CD4-positive, alpha-beta T cell treated with Interferon gamma for 1 hour (primary cell): Measurements from ENCODE around the gene MPI.
A peak's percentile ranks its signal among the peaks of the same experiment; 100 is the strongest.
"Not testable (repeated sequence)": the region's sequence is repeated elsewhere in the genome, so short reads cannot be mapped to it uniquely, and the experiment has no call there.

ENCODE experiments used
- DNase-seq: peaks from one replicate; pipeline ENCODE4 v3.0.0-alpha.2; 2020

The MPI gene

DNA sequence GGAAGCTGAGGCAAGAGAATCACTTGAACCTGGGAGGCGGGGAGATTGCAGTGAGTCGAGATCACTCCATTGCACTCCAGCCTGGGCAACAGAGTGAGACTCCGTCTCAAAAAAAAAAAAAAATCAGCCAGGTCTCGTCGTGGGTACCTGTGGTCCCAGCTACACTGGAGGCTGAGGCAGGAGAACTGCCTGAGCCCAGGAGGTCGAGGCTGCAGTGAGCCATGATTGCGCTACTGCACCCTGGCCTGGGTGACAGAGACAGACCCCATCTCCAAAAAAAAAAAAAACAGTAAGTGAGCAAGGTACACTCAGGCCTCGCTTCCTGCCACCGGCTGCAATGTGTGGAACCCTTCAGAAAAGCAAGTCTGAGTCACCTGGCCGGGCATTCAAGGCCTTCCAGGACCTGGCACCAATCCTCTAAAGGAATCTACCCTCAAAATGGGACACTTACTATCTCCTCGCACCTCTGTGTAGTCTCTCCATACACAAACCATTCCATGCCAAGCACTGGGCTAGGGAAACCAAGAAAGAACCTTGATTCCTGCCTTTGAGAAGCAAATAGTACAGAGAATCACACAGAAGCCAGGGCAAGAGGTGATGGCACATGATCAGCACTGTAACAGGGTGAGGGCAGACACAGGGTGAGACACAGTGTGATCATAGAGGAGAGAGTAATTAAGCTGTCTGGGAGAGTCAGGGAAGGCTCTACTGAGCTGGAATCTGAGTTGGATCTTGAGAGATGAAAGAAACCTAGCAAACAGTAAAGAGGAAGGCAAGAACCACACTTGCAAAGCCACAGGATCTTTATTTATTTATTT lies 26.4 kb upstream of the MPI start:
- no peak for DNase-seq

DNA sequence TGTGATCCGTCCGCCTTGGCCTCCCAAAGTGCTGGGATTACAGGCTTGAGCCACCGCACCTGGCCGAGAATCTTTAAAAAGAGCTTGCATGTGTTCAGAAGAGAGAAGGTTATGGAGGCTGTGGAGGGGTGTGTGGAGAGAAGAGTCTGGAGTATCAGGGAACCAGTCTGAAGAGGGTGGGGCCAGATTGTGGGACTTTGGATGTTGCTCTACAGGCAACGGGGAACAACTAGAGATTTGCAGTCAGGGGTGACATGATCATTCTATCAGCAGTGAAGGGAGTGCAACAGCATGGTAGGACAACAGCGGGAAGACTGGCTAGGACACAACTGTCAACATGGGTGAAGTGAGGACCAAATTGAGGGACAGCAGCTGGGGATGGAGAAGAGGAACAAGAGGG lies 25.5 kb upstream of the MPI start:
- no peak for DNase-seq

- DNase-seq: no peak
These were observed 24.5 kb upstream of the MPI start for GRCh38 chr15:74865316-74865715.

GRCh38 chr15:74866090-74866489 lies 23.8 kb upstream of the MPI start:
- no peak for DNase-seq

DNA sequence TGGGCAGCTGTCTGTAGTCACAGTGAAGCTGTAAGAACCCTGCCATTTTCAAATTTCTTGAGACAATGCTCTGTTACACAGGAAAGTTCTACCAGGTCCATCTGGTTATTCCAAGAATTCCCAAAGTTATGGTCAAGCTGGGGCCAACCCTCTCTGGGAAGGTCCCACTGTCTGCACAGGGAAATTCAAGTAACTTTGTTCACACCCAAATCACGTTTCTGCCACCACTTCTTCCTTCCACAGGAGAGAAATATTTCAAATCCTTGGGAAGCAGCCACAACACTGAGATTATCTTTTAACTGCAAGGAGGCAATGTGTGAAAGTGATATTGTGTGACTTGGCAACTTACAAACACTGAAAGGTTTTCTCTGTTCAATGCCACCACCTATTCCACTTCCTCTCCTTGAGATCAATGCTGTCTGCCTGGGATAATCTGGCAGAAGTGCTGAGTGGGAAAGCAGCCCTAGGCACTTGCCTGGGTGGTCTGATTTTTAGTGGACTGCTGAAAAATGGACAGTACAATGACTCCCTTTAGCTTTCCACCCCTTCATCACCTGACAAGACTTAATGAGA lies 22.3 kb upstream of the MPI start:
- DNase-seq: no peak

GRCh38 chr15:74868059-74868458 lies 21.8 kb upstream of the MPI start:
- DNase-seq: no peak

DNA sequence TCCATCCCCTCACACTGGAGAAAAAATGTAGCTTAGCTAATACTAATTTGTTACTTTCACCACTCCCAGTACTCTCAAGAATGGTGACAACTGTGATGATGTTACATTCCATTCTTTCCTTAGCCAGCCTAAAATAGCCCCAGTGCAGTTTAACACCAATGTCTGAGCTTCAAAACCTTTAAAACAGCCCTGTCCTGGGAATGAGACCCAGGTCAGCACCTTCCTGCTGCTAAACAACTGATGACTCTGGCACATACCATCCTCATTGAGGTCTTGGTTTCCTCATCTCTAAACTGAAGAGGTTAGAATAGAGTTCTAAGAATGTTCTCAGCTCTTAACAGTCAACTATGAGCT lies 20.5 kb upstream of the MPI start:
- no peak for DNase-seq

GRCh38 chr15:74869726-74870407 lies 20.0 kb upstream of the MPI start:
- peak; percentile 49 for DNase-seq

DNA sequence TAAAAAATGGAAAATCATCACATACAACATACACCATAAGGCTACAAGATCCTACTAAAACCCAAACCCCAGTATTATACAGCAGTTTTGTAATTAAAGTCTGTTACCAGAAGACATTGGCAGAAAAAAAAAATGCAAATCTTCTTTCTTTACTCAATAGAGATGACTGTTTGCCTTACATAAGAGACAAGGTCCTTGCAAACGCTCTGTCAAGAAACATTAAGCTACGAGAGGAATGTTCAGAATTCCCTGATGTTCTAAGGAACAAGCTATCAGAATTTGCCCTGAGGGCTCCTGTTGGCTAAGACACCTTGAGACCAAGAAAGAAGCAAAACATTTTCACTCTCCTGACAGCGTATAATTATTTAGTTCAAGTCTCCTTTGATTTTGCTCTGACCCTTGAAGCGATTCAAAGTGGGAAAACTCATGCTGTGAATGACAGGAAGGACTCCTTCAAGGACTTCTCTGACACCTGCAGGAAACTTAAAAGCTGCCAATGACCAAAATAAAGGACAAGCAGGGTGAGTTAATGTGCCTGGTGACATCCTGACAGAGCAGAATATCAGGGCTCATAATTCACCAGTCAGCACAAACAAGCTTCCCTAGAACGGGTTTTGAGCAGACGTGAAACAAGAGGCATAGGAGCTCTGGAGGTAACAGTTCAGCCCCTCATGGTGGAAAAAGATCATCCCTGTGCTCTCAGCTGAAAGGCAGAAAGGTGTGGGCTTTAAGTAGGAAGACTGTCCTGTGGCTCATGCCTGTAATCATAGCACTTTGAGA lies 19.2 kb upstream of the MPI start:
- no peak for DNase-seq

DNA sequence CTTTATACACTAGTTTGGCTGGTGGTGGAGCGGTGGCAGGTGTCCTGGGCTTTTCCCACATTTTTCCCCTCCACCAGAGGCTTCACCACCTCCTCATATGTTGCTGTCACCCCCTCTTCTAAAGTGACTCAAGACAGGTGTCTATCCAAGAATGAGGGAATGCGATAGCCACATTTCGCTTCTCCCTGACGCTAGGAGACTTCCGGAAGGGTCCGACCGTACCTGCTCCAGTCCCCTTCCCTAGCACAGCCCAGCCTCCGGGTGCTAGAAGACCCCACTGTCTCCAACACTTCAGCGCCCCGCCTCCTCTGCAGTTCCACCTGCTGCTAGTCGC lies 17.2 kb upstream of the MPI start:
- no peak for DNase-seq

- DNase-seq: peak; percentile 92
These were observed 16.6 kb upstream of the MPI start, which contains the start of gene SCAMP2 for GRCh38 chr15:74873036-74873755. TSS of gene SCAMP2 (minus strand) at chr15:74873365. CDS start at chr15:74873255, 110 bp downstream.

DNA sequence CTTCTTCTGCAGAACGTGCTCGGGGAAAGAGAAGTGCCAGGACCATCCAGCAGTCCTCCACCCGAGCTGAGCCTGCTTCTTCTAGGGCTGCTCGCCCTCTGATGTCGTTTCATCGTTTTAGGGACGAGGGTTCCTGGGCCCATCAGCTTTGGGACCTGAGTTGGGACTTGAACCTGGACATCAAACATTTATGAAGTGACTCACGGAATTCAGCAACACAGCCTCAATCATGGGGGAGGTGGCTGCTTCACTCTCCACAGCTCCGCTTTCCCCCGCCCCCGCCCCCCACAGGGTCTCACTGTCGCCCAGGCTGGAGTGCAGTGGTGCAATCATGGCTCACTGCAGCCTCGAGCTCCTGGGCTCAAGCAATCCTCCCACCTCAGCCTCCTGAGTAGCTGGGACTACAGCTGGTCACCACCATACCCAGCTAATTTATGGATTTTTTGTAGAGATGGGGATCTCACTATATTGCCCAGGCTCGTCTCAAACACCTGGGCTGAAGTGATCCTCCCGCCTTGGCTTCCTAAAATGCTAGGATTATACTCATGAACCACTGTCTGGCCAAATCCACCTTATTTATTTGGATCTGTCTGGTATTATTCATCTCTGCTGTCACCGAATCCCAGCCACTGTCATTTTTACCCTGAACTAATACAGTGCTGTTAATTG lies 16.0 kb upstream of the MPI start:
- no peak for DNase-seq

- no peak for DNase-seq
These were observed 11.6 kb upstream of the MPI start for GRCh38 chr15:74878273-74878672.

DNA sequence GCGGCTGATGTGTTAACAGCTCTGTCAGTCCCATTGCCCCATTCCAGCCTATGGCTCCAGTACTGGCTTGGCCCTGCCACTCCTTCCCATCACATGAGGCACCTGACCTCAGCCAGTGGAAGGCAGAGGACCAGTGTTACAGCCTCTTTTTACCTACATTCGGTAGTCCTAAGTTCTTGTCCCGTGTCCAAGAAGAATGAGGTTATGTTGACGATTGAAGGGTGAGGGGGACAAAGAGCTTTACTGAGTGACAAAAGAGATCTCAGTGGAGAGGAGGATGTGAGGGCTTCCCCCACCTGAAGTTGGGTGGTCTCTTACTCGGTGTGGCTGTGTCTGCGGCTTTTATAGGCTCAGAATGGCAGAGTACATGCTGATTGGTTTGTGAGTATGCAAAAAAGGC lies 7.3 kb upstream of the MPI start:
- no peak for DNase-seq

GRCh38 chr15:74884428-74885223 lies 5.2 kb upstream of the MPI start:
- DNase-seq: no peak

DNA sequence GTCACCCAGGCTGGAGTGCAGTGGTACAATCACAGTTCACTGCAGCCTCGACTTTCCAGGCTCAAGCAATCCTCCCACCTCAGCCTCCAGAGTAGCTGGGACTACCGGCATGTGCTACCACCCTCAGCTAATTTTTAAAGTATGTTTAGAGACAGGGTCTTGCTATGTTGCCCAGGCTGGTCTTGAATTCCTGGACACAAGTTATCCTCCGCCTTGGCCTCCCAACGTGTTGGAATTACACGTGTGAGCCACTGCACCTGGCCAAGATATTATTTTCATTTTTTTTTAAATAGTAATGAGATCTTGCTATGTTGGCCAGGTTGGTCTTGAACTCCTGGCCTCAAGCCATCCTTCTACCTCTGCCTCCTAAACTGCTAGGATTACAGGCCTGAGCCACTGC lies 4.4 kb upstream of the MPI start:
- no peak for DNase-seq

GRCh38 chr15:74887537-74888193 lies 2.2 kb upstream of the MPI start:
- DNase-seq: not testable (repeated sequence)

- DNase-seq: no peak
These were observed 1.1 kb upstream of the MPI start for GRCh38 chr15:74888716-74889115.

DNA sequence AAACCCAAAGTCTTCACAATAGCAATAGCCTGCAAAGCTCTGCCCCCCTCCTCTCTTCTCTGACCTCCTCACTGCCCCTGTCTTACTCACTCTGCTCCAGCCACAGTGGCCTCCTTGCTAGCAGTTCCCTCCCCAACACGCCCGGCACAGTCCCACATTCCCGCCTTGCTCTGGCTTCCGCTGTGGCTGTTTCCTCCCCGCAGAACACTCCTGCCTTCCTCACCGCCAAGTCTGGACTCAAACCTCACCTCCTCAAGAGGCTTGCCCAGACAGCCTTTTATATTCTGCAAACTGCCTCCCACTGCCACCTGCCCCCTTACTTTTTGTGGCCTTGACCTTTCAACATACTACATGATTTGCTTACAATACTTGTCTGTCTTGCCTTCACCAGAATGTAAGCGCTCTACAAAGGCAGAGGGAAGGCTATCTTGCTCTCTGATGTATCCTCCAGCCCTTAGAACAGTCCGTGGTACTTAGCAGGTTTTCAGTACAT lies 406 bp upstream of the MPI start:
- no peak for DNase-seq

DNA sequence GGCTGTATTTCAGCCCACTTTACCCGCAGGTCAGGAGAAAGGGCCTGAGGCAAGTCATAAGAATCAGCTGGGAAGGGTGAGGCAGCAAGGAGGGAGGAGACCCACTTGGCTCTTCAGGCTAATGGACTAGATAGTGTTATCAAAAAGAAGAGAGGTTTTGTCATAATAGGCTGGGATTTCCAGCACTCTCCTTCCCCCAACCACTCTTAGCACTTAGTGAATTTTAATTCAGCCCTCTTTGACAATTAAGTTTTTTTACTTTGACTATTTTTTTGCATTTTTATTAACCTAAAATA lies 771 bp downstream of the MPI start:
- no peak for DNase-seq

DNA sequence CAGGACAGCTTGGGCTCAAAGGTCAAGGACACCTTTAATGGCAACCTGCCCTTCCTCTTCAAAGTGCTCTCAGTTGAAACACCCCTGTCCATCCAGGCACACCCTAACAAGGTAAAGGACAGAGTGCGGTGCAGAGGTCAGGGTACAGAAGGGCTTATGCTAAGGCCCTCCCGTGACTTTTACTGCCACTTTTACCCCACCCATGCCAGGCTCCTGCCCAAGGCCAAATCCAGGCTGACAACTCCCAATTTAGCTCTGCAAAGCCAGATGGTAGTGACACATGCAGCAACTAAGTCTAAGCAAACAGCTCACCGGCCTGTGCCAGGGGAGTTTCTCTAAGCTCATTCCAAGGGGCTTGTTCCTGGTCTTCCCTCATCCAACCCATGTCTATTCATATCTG lies 1.6 kb downstream of the MPI start:
- no peak for DNase-seq
